Activated CD4-positive, alpha-beta T cell treated with anti-CD3 and anti-CD28 coated beads, Interleukin-2, amount 50 U/mL, for 1 hour (primary cell): ENCODE results near the gene PPP2CA.

Experiments used
- DNase-seq: peaks from one replicate; pipeline ENCODE4 v3.0.0-alpha.2; 2020

The PPP2CA gene

GRCh38 chr5:134146651-134147518 is 79.0 kb downstream of the PPP2CA start:
- no peak for DNase-seq

- peak; percentile 86 for DNase-seq
These were observed 79.9 kb downstream of the PPP2CA start for GRCh38 chr5:134145779-134146581.

- no peak for DNase-seq
These were observed 80.7 kb downstream of the PPP2CA start for GRCh38 chr5:134145041-134145757.
